Adrenal gland (tissue), 12 donors: ENCODE measurements around the gene IGHMBP2. TPM values are rescaled to one million over a fixed set of nuclear protein-coding genes. Genes with fewer than 3 reads are reported as not detected.
A peak's percentile ranks its signal among the peaks of the same experiment; 100 is the strongest.

Source experiments
- DNase-seq, 7 donors: peaks; one replicate each; pipeline ENCODE4 v3.0.0-alpha.2; 2019 to 2020
- H3K27ac ChIP-seq, 5 donors: fragments of 200-600 bp; sonication (generic) in 4 of 5; 1 replicate in 3 of 5; 2 replicates in 2 of 5; pipeline versions ENCODE4 v1.5.1 to v1.8.0; 2016 to 2020; ENCODE audit warnings: mild to moderate bottlenecking in 1 of 5
- H3K27me3 ChIP-seq: fragments of 200-600 bp; 2 replicates; pipeline ENCODE4 v1.8.0; 2021
- H3K36me3 ChIP-seq, 2 donors: fragments of 200-600 bp; replicated peaks in 1 of 2; 1 replicate in 1 of 2; 2 replicates in 1 of 2; pipeline versions ENCODE4 v1.5.1 to v1.8.0; 2018 to 2022
- H3K4me1 ChIP-seq, 2 donors: fragments of 200-600 bp; replicated peaks in 1 of 2; 1 replicate in 1 of 2; 2 replicates in 1 of 2; pipeline versions ENCODE4 v1.5.1 to v1.8.0; 2018 to 2021
- H3K4me3 ChIP-seq, 4 donors: fragments of 200-600 bp; sonication (generic) in 3 of 4; one replicate each; pipeline ENCODE4 v1.5.1; 2016 to 2018
- H3K9me3 ChIP-seq, 3 donors: fragments of 200-600 bp; sonication (generic) in 1 of 3; replicated peaks in 1 of 3; 1 replicate in 2 of 3; 2 replicates in 1 of 3; pipeline versions ENCODE4 v1.5.1 to v1.8.0; 2016 to 2021
- CTCF ChIP-seq, 6 experiments: fragments of 450-650 bp in 4 of 6; fragments of 200-600 bp in 2 of 6; sonication (generic) in 1 of 6; IDR thresholded peaks; 1 replicate in 5 of 6; 2 replicates in 1 of 6; pipeline versions ENCODE4 v1.5.1 to v1.8.0; 2016 to 2021; ENCODE audit warnings: antibody characterized with exemption in 6 of 6, mild to moderate bottlenecking in 2 of 6, moderate library complexity in 1 of 6
- POLR2A ChIP-seq, 2 donors: fragments of 450-650 bp; IDR thresholded peaks; one replicate each; pipeline ENCODE4 v1.6.1; 2017; ENCODE audit warnings: antibody characterized with exemption in 2 of 2, mild to moderate bottlenecking in 2 of 2, moderate library complexity in 1 of 2
- WGBS, 4 donors: extraction: QIAGEN DNeasy Blood & Tissue Kit in 2 of 4; methylation state at CpG; one replicate each; pipeline versions ENCODE4 v1.1.5 to v1.1.7; 2013 to 2017; 5-methylcytosine and 5-hydroxymethylcytosine counted together
- intact Hi-C, 2 donors: fragments of 100-400 bp; cut with DNase I; formaldehyde crosslinking; loops; one replicate each; pipeline versions ENCODE4 v1.14.1 to v1.15.0; 2022 to 2023
- polyA plus RNA-seq, 3 donors: library from polyadenylated mRNA; stranded (reverse); fragments of 200-250 nt in 2 of 3; fragments of 350-450 nt in 1 of 3; fragmentation: Illumina TruSeq in 1 of 3; extraction: RNeasy Lipid Tissue Mini Kit (QIAGEN cat#74804) in 1 of 3; gene quantifications; one replicate each; pipeline ENCODE4 v1.2.3, GENCODE V29; 2013 to 2014
- total RNA-seq, 9 donors: library from RNA; depleted of rRNA in 4 of 9; stranded (reverse); fragments of >200 nt in 4 of 9; fragments of 120-200 nt in 1 of 9; fragmentation: NEBNext Ultra II Directional in 1 of 9; extraction: Animal tissue kit (Norgen Biotek cat#: 25700) in 1 of 9; gene quantifications; one replicate each; pipeline versions ENCODE4 v1.1.0 to v1.2.4, GENCODE V29; 2013 to 2023
- donor health status: healthy with polysubstance abuse.
- donor health status: Bipolar disorder and iron deficiency.
- donor health status: DM: yes; HTN: yes; CAD: no.
- donor health status: DM: no; HTN: no; CAD: no.
- donor health status: DM: no; HTN: no; CAD: no.
- donor health status: DM: yes; HTN: yes; CAD: no.

IGHMBP2 gene
- total and polyA plus RNA-seq, 12 donors: 7.9 to 40.6 (median 16.3) TPM

GRCh38 chr11:68941324-68942094 is 37.8 kb downstream of the IGHMBP2 start:
- peaks cover 0 to 38% of the 10 kb centered on the region in 2 donors for H3K36me3 ChIP-seq
- intact Hi-C loops: no loop called here
- H3K9me3 ChIP-seq: no peaks in the 10 kb centered on the region
- H3K4me3 ChIP-seq: no peak overlapping the region
- WGBS, 4 donors: 86 to 96% (median 88%) methylated on average over 8 to 18 of the region's 18 CpGs
- H3K4me1 ChIP-seq: peaks cover 0 to under 1% of the 10 kb centered on the region in 2 donors
- no peaks in the 10 kb centered on the region for H3K27me3 ChIP-seq
- no peak overlapping the region for H3K27ac ChIP-seq
- TF ChIP-seq POLR2A (IDR thresholded peaks at IDR 0.05) (no peak), CTCF (IDR thresholded peaks at IDR 0.05) (no peak)
- no peak for DNase-seq

- no peaks in the 10 kb centered on the region for H3K9me3 ChIP-seq
- intact Hi-C loops: no loop called here
- H3K4me3 ChIP-seq: no peak overlapping the region
Observed at GRCh38 chr11:68942095-68942620, 38.5 kb downstream of the IGHMBP2 start.

GRCh38 chr11:68942751-68943271 is 39.1 kb downstream of the IGHMBP2 start:
- no peak for DNase-seq
- intact Hi-C loops: no loop called here
- Histone ChIP-seq H3K27ac (peak overlapping the region in 1 of 5 donors; percentile 55), H3K4me1 (peaks cover 0 to 3% of the 10 kb centered on the region in 2 donors), H3K9me3 (no peaks in the 10 kb centered on the region), H3K36me3 (peaks cover 0 to 25% of the 10 kb centered on the region in 2 donors), H3K4me3 (no peak overlapping the region), H3K27me3 (no peaks in the 10 kb centered on the region)
- TF ChIP-seq CTCF (IDR thresholded peaks at IDR 0.05) (no peak), POLR2A (IDR thresholded peaks at IDR 0.05) (no peak)
- 37 to 75% (median 67%) methylated on average over 3 to 9 of the region's 9 CpGs for WGBS, 4 donors

More at GRCh38 chr11:68942095-68942620, 38.5 kb downstream of the IGHMBP2 start:
- peaks cover 0 to 3% of the 10 kb centered on the region in 2 donors for H3K4me1 ChIP-seq
- DNase-seq: no peak
- H3K27ac ChIP-seq: peak overlapping the region in 1 of 5 donors; percentile 55
- H3K36me3 ChIP-seq: peaks cover 0 to 31% of the 10 kb centered on the region in 2 donors
- 68 to 77% (median 73%) methylated on average over 6 to 11 of the region's 11 CpGs for WGBS, 4 donors
- no peaks in the 10 kb centered on the region for H3K27me3 ChIP-seq
- no peak for TF ChIP-seq POLR2A (IDR thresholded peaks at IDR 0.05)
- TF ChIP-seq CTCF (IDR thresholded peaks at IDR 0.05): no peak

- TF ChIP-seq CTCF (IDR thresholded peaks at IDR 0.05) (no peak), POLR2A (IDR thresholded peaks at IDR 0.05) (no peak)
- Histone ChIP-seq H3K4me1 (peaks cover 0 to 3% of the 10 kb centered on the region in 2 donors), H3K36me3 (no peaks in the 10 kb centered on the region), H3K9me3 (no peaks in the 10 kb centered on the region), H3K27me3 (no peaks in the 10 kb centered on the region), H3K4me3 (no peak overlapping the region), H3K27ac (no peak overlapping the region)
- intact Hi-C loops: no loop called here
- 15 to 45% (median 43%) methylated on average over 10 to 18 of the region's 18 CpGs for WGBS, 4 donors
- peak in 5 of 7 donors; percentile 34 to 48 (median 43) for DNase-seq
Observed at GRCh38 chr11:68946416-68947090, 42.9 kb downstream of the IGHMBP2 start.
